Peyer's patch (tissue), 4 donors: ENCODE measurements around the gene SERPINB5.

Source experiments
- CTCF ChIP-seq, 6 experiments: fragments of 450-650 bp in 4 of 6; fragments of 200-600 bp in 2 of 6; sonication (generic) in 1 of 6; IDR thresholded peaks; one replicate each; pipeline ENCODE4 v1.5.1; 2017 to 2019; ENCODE audit warnings: antibody characterized with exemption in 6 of 6, mild to moderate bottlenecking in 3 of 6, moderate library complexity in 1 of 6
- POLR2A ChIP-seq, 2 donors: fragments of 450-650 bp; IDR thresholded peaks; one replicate each; pipeline ENCODE4 v1.5.1; 2017; ENCODE audit warnings: antibody characterized with exemption in 2 of 2, mild to moderate bottlenecking in 2 of 2, moderate library complexity in 2 of 2

- TF ChIP-seq POLR2A (IDR thresholded peaks at IDR 0.05) = no peak
- TF ChIP-seq CTCF (IDR thresholded peaks at IDR 0.05) = peak; percentile 44 to 91 (median 84)
These were observed 37.4 kb upstream of the SERPINB5 start for GRCh38 chr18:63439334-63439733.
